ENCODE results near the gene FAM9A. TPM values are rescaled to one million over a fixed set of nuclear protein-coding genes. Genes with fewer than 3 reads are reported as not detected.
"Not testable (repeated sequence)": the region's sequence is repeated elsewhere in the genome, so short reads cannot be mapped to it uniquely, and the experiment has no call there.

FAM9A gene
- total RNA-seq, 1 experiment from 2014 or later, result not detected

DNA sequence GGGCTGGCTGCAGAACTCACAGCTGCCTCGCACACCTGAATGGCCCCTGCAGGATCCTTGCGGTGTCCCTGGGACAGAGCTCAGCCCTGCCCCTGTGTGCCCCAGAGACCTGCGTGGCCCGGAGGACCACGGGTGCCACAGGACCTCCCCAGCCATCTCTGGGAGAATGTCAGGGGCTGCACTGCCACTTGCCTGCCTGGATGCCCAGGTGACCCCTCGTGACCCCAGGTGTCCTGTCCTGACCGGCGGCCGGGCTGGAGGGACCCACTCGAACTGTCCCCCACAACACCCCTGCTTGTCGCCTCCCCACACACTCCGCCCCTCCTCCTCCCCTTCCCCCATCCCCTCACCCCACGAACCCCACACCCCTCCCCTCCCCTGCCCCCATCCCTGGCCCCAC, 1.9 kb downstream of the FAM9A start:
- H2BK15ac ChIP-seq (ENCODE audit: low read depth, low read length); H3K4me3 Mint-ChIP-seq; H4K5ac ChIP-seq (ENCODE audit: insufficient read length, low read depth, low read length); H3K79me1 ChIP-seq (ENCODE audit: insufficient read depth, low read depth, low read length, poor library complexity, severe bottlenecking); H3K23me2 ChIP-seq (ENCODE audit: insufficient read length, low read depth, low read length, poor library complexity, severe bottlenecking); H3K56ac ChIP-seq (ENCODE audit: insufficient read length, low read depth, low read length); H3K27me3 Mint-ChIP-seq (ENCODE audit: low read depth); H3K36me3 Mint-ChIP-seq (ENCODE audit: insufficient read depth in 1 of 3, low read depth in 3 of 3); H2BK12ac ChIP-seq (ENCODE audit: insufficient read length, low read depth, low read length); H3K14ac ChIP-seq (ENCODE audit: insufficient read depth, low read length); H2AFZ ChIP-seq (ENCODE audit: low read length); H3K4me1 ChIP-seq (ENCODE audit: insufficient read depth, low read length); H3K27ac Mint-ChIP-seq; H2BK20ac ChIP-seq (ENCODE audit: low read depth, low read length, poor library complexity, severe bottlenecking); H2BK5ac ChIP-seq (ENCODE audit: insufficient read length, low read length); H3K4ac ChIP-seq (ENCODE audit: low read depth, low read length); DNase-seq; H3K27ac ChIP-seq (ENCODE audit: insufficient read length, low read depth, low read length); H2BK120ac ChIP-seq (ENCODE audit: low read depth, low read length, poor library complexity, severe bottlenecking); H3K27me3 ChIP-seq (ENCODE audit: insufficient read depth, low read length); H3K9ac ChIP-seq (ENCODE audit: extremely low read depth, insufficient read length, low read length); H3K18ac ChIP-seq (ENCODE audit: insufficient read length, low read depth, low read length); H3T11ph ChIP-seq (ENCODE audit: low read length); H4K91ac ChIP-seq (ENCODE audit: insufficient read length, low read depth, low read length); H3K9me3 ChIP-seq (ENCODE audit: control insufficient read depth, low read depth, low read length); H3K4me2 ChIP-seq (ENCODE audit: insufficient read depth, insufficient read length, low read length); H4K8ac ChIP-seq (replicated peaks; ENCODE audit: insufficient read length, low read depth, low read length); H3K23ac ChIP-seq (ENCODE audit: insufficient read length, low read depth, low read length); H3K4me1 Mint-ChIP-seq; H4K20me1 ChIP-seq (ENCODE audit: control insufficient read depth, insufficient read depth, insufficient read length); H2AK5ac ChIP-seq (ENCODE audit: insufficient read length, low read length); H3K79me2 ChIP-seq (ENCODE audit: insufficient read depth, low read length): not testable (repeated sequence)
- H3K9me3 Mint-ChIP-seq, result peaks cover 2 to 26% of the 10 kb centered on the region in 2 experiments; a peak in 3 of 5 replicates
- WGBS (ENCODE audit: extremely low coverage, insufficient read length, low lambda C conversion rate), result no CpG with 5 or more reads among the region's 13 CpGs

DNA sequence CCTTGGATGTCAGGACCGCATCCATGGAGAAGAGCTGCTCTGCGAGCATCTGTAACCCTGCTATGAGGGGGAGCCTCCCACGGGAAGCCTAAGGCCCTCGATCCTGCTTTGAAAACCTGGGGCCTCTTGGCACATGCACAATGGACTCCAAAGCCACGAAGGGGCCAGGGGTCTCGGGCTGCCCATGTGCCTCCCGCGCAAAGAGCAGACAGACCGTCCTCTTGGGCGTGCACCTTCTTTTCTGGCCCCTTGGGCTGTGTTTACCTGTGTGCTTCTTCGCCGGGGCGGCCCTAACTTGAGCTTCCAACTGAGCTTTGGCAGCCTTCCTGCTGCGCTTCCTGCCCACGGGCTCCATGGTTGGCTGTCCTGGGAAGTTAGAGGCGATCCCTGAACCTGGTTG, 2.5 kb downstream of the FAM9A start:
- H3T11ph ChIP-seq (ENCODE audit: low read length); H4K91ac ChIP-seq (ENCODE audit: insufficient read length, low read depth, low read length); H3K27me3 Mint-ChIP-seq (ENCODE audit: low read depth); H3K23ac ChIP-seq (ENCODE audit: insufficient read length, low read depth, low read length); H3K56ac ChIP-seq (ENCODE audit: insufficient read length, low read depth, low read length); H3K9ac ChIP-seq (ENCODE audit: extremely low read depth, insufficient read length, low read length); H3K27ac ChIP-seq (ENCODE audit: insufficient read length, low read depth, low read length); H3K4me2 ChIP-seq (ENCODE audit: insufficient read depth, insufficient read length, low read length); H2BK15ac ChIP-seq (ENCODE audit: low read depth, low read length); H3K27me3 ChIP-seq (ENCODE audit: insufficient read depth, low read length); H2AFZ ChIP-seq (ENCODE audit: low read length); H3K23me2 ChIP-seq (ENCODE audit: insufficient read length, low read depth, low read length, poor library complexity, severe bottlenecking); H3K36me3 Mint-ChIP-seq (ENCODE audit: insufficient read depth in 1 of 3, low read depth in 3 of 3); H4K20me1 ChIP-seq (ENCODE audit: control insufficient read depth, insufficient read depth, insufficient read length); H3K4me3 Mint-ChIP-seq; H2AK5ac ChIP-seq (ENCODE audit: insufficient read length, low read length); H3K4ac ChIP-seq (ENCODE audit: low read depth, low read length); H4K5ac ChIP-seq (ENCODE audit: insufficient read length, low read depth, low read length); H2BK5ac ChIP-seq (ENCODE audit: insufficient read length, low read length); H4K8ac ChIP-seq (replicated peaks; ENCODE audit: insufficient read length, low read depth, low read length); H3K79me1 ChIP-seq (ENCODE audit: insufficient read depth, low read depth, low read length, poor library complexity, severe bottlenecking); H3K27ac Mint-ChIP-seq; H3K18ac ChIP-seq (ENCODE audit: insufficient read length, low read depth, low read length); H3K14ac ChIP-seq (ENCODE audit: insufficient read depth, low read length); H3K4me1 ChIP-seq (ENCODE audit: insufficient read depth, low read length); H3K9me3 ChIP-seq (ENCODE audit: control insufficient read depth, low read depth, low read length); DNase-seq; H2BK20ac ChIP-seq (ENCODE audit: low read depth, low read length, poor library complexity, severe bottlenecking); H3K79me2 ChIP-seq (ENCODE audit: insufficient read depth, low read length); H2BK12ac ChIP-seq (ENCODE audit: insufficient read length, low read depth, low read length); H2BK120ac ChIP-seq (ENCODE audit: low read depth, low read length, poor library complexity, severe bottlenecking); H3K4me1 Mint-ChIP-seq: not testable (repeated sequence)
- WGBS (ENCODE audit: extremely low coverage, insufficient read length, low lambda C conversion rate), result no CpG with 5 or more reads among the region's 16 CpGs
- peaks cover 2 to 22% of the 10 kb centered on the region in 2 experiments; a peak in 3 of 5 replicates for H3K9me3 Mint-ChIP-seq
